ENCODE results near the gene STK32C. TPM values are rescaled to one million over a fixed set of nuclear protein-coding genes. Genes with fewer than 3 reads are reported as not detected.

STK32C gene
- polyA plus RNA-seq, 4 donors = 11.2 to 17.3 (median 14.6) TPM

GRCh38 chr10:132236161-132236560 is 71.6 kb downstream of the STK32C start:
- DNase-seq (ENCODE audit: low read depth in 4 of 4, low spot score in 2 of 4) = no peak

DNA sequence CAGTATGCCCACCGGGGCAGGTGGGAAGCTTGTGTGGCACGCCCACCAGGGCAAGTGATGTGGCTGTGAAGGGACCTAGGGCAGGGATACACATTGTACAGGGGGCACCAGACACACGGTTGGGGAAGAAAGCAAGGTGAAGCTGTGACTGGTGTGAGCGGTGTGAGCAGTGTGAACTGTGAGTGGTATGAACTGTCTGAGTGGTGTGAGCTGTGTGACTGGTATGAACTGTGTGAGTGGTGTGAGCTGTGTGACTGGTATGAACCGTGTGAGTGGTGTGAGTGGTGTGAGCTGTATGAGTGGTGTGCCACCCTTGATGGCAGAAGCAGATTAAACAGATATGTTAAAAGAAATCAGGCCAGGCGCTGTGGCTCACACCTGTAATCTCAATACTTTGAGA is 72.9 kb downstream of the STK32C start:
- no peak for DNase-seq (ENCODE audit: low read depth in 4 of 4, low spot score in 2 of 4)

GRCh38 chr10:132233501-132234085 is 74.2 kb downstream of the STK32C start:
- no peak for DNase-seq (ENCODE audit: low read depth in 4 of 4, low spot score in 2 of 4)

GRCh38 chr10:132232981-132233380 is 74.8 kb downstream of the STK32C start:
- no peak for DNase-seq (ENCODE audit: low read depth in 4 of 4, low spot score in 2 of 4)

DNA sequence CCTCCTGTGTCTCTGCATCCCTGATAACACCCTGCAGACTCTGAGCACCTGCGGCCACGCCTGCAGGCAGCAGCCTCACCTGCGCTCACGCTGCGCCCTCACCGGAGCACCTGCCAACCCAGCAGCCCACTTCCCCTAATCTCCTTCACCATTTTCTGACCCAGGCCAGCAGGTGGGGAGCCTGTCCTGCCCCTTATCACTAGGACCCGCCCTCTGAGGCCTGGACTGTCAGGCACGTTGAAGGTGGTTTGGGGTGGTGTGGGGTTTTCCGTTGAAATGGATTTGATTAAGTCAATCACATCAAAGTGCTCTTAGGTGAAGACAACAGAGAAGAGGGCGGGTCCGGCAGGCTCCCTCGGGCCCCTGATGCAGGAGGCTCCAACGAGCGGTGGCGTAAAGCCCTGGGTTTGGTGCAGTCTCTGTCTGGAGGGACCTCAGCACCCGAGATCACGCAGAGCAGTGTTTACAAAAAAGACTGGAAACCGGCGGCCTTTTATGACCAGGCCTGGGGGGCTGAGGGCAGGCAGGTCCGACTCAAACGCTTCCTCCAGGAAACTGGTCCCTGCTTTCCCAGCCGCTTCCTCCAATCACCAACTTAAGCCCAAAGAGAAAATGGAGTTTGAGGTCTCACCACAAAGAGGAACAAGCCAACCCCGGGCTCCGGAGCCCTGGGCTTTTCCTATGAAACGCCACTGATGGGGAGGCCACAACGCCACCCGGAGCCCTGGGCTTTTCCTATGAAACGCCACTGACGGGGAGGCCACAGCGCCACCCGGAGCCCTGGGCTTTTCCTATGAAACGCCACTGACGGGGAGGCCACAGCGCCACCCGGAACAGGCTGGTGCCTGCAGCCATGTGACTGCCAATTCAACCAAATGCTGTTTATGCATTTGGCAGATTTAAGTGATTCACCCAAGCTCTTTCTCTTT is 75.5 kb downstream of the STK32C start:
- no peak for DNase-seq (ENCODE audit: low read depth in 4 of 4, low spot score in 2 of 4)

DNA sequence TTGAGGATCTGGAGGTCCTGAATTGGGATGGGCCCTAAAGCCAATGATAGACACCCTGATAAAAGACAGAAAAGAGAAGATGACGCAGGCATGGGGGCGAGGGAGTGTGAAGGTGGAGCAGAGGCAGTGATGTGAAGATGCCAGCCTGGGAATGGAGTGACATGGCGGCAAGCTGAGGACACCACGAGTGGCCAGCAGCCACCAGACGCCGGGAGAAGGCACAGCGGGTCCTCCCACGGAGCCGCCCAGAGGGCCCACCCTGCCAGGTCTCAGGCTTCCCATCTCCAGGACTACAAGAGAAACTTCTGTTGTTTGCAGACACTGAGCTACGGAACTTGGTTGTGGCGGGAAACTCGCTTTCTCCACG is 76.1 kb downstream of the STK32C start:
- no peak for DNase-seq (ENCODE audit: low read depth in 4 of 4, low spot score in 2 of 4)

GRCh38 chr10:132230557-132231210 is 77.1 kb downstream of the STK32C start:
- DNase-seq (ENCODE audit: low read depth in 4 of 4, low spot score in 2 of 4) = no peak

- DNase-seq (ENCODE audit: low read depth in 4 of 4, low spot score in 2 of 4) = no peak
Measured at GRCh38 chr10:132229834-132230556, 77.8 kb downstream of the STK32C start.

DNA sequence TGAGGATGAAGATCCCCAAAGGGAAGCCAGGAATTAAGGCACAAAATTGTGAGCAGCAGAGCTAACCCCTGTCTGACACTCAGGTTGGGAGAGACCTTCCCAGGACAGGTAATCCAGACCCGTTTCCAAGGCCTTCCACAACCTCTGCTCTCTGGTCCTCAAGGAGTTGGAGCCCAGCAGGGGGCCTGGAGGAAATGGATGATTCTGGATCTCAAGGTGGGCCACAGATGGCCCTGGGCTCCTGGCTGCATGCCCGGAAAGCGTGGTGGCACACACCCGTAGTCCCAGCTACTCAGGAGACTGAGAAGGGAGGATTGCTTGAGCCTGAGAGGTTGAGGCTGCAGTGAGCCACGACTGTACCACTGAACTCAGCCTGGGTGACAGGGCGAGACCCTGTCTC is 78.7 kb downstream of the STK32C start:
- no peak for DNase-seq (ENCODE audit: low read depth in 4 of 4, low spot score in 2 of 4)

- no peak for DNase-seq (ENCODE audit: low read depth in 4 of 4, low spot score in 2 of 4)
Measured at GRCh38 chr10:132228616-132229015, 79.1 kb downstream of the STK32C start.

DNA sequence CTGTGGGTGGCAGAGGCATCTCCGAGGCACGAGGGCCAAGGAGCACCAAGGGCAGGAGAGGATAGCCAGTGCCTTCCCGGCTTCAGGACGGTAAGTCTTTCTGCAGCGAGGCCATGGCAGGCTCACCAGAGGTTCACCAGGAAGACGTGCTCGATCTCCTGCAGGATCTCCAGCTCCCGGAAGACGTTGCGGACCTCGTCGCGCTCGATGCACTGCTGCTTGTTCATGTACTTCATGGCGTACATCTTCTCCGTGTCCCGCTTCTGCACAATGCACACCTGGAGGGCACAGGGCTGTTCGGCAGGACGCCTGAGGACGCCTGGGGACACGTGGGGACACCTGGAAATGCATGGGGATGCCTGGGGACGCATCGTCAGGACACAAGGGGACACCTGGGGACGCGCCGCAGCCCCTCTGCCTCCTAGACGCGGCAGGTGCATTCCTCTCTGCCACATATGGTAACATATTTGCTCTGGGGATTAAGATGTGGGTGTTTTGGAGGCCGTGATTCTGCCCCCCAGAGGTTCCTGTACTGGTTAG is 79.8 kb downstream of the STK32C start:
- no peak for DNase-seq (ENCODE audit: low read depth in 4 of 4, low spot score in 2 of 4)

GRCh38 chr10:132226586-132227405 is 81.0 kb downstream of the STK32C start:
- no peak for DNase-seq (ENCODE audit: low read depth in 4 of 4, low spot score in 2 of 4)

DNA sequence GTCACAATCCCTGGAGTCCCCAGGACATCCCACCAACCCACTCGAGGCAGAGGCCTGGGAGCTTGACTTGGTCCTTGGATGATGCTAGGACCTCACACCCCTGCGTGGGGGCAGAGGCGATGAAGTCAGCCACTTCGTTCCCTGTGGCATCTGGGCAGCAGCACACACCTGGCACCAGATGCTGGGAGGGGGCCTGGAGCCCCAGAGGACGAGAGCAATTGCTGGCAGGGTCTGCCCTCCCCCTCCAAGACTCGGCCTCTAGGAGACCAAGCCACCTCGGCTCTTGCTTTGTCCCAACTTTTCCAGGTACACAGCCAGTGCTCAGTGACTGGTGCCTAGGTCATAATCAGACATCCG is 81.9 kb downstream of the STK32C start:
- no peak for DNase-seq (ENCODE audit: low read depth in 4 of 4, low spot score in 2 of 4)

- DNase-seq (ENCODE audit: low read depth in 4 of 4, low spot score in 2 of 4) = no peak
Measured at GRCh38 chr10:132225073-132225848, 82.5 kb downstream of the STK32C start.

- no peak for DNase-seq (ENCODE audit: low read depth in 4 of 4, low spot score in 2 of 4)
Measured at GRCh38 chr10:132224343-132225072, 83.2 kb downstream of the STK32C start.

- no peak for DNase-seq (ENCODE audit: low read depth in 4 of 4, low spot score in 2 of 4)
Measured at GRCh38 chr10:132223611-132224342, 84.0 kb downstream of the STK32C start.

- DNase-seq (ENCODE audit: low read depth in 4 of 4, low spot score in 2 of 4) = peak; percentile 25 to 71 (median 58)
Measured at GRCh38 chr10:132223156-132223590, 84.6 kb downstream of the STK32C start.

GRCh38 chr10:132222726-132223125 is 85.0 kb downstream of the STK32C start:
- DNase-seq (ENCODE audit: low read depth in 4 of 4, low spot score in 2 of 4) = no peak
